Measurements from ENCODE around the gene ZKSCAN8.

Gene ZKSCAN8

GRCh38 chr6:28140616-28141015, 1.1 kb upstream of the ZKSCAN8 start:
- FAIRE-seq, result no peak

GRCh38 chr6:28142446-28142845, 763 bp downstream of the ZKSCAN8 start:
- no peak for FAIRE-seq

- no peak for FAIRE-seq
Measured at GRCh38 chr6:28145231-28145630, 3.5 kb downstream of the ZKSCAN8 start.

- FAIRE-seq, result no peak
Measured at GRCh38 chr6:28152531-28152930, 10.8 kb downstream of the ZKSCAN8 start.

GRCh38 chr6:28153546-28153945, 11.9 kb downstream of the ZKSCAN8 start:
- FAIRE-seq, result no peak

- FAIRE-seq, result no peak
Measured at GRCh38 chr6:28154357-28154756, 12.7 kb downstream of the ZKSCAN8 start.

- FAIRE-seq, result no peak
Measured at GRCh38 chr6:28158318-28158717, 16.6 kb downstream of the ZKSCAN8 start.

GRCh38 chr6:28159029-28159607, 17.4 kb downstream of the ZKSCAN8 start:
- no peak for FAIRE-seq

GRCh38 chr6:28160233-28160632, 18.6 kb downstream of the ZKSCAN8 start:
- FAIRE-seq, result no peak

GRCh38 chr6:28161410-28162079, 19.9 kb downstream of the ZKSCAN8 start:
- FAIRE-seq, result no peak

- no peak for FAIRE-seq
Measured at GRCh38 chr6:28165563-28165962, 23.9 kb downstream of the ZKSCAN8 start.

- no peak for FAIRE-seq
Measured at GRCh38 chr6:28167068-28167467, 25.4 kb downstream of the ZKSCAN8 start.

GRCh38 chr6:28167926-28168325, 26.2 kb downstream of the ZKSCAN8 start:
- FAIRE-seq, result no peak

- no peak for FAIRE-seq
Measured at GRCh38 chr6:28171271-28171670, 29.6 kb downstream of the ZKSCAN8 start.

- no peak for FAIRE-seq
Measured at GRCh38 chr6:28172006-28172405, 30.3 kb downstream of the ZKSCAN8 start.

GRCh38 chr6:28176373-28176772, 34.7 kb downstream of the ZKSCAN8 start:
- no peak for FAIRE-seq

- FAIRE-seq, result no peak
Measured at GRCh38 chr6:28182255-28182654, 40.6 kb downstream of the ZKSCAN8 start.

GRCh38 chr6:28188111-28188979, 46.7 kb downstream of the ZKSCAN8 start:
- no peak for FAIRE-seq

GRCh38 chr6:28200020-28200419, 58.3 kb downstream of the ZKSCAN8 start:
- no peak for FAIRE-seq

GRCh38 chr6:28203201-28203600, 61.5 kb downstream of the ZKSCAN8 start:
- FAIRE-seq, result no peak

- FAIRE-seq, result no peak
Measured at GRCh38 chr6:28205879-28206278, 64.2 kb downstream of the ZKSCAN8 start.

- FAIRE-seq, result no peak
Measured at GRCh38 chr6:28206527-28206926, 64.8 kb downstream of the ZKSCAN8 start.

GRCh38 chr6:28206928-28207509, 65.3 kb downstream of the ZKSCAN8 start:
- FAIRE-seq, result no peak
